Trophoblast cell (in vitro differentiated cells and primary cell): ENCODE results near the gene MIER2.

Experiments
- DNase-seq, 2 donors: peaks; one replicate each; pipeline ENCODE4 v3.0.0-alpha.2; 2016
- H2AFZ ChIP-seq: 2 replicates; pipeline ENCODE4 v1.6.1; 2013; ENCODE audit warnings: low read length, moderate library complexity, mild to moderate bottlenecking; ENCODE audit not compliant: insufficient read depth, poor library complexity
- H2AK5ac ChIP-seq: 2 replicates; pipeline ENCODE4 v1.6.1; 2013; ENCODE audit warnings: mild to moderate bottlenecking, low read length
- H2BK120ac ChIP-seq: 2 replicates; pipeline ENCODE4 v1.6.1; 2013; ENCODE audit warnings: low read length, mild to moderate bottlenecking, moderate library complexity; ENCODE audit not compliant: insufficient read depth, poor library complexity
- H2BK12ac ChIP-seq: 2 replicates; pipeline ENCODE4 v1.6.1; 2013; ENCODE audit warnings: mild to moderate bottlenecking, low read length, moderate library complexity
- H2BK5ac ChIP-seq: 2 replicates; pipeline ENCODE4 v1.6.1; 2013; ENCODE audit warnings: low read length, low read depth, moderate library complexity, mild to moderate bottlenecking; ENCODE audit not compliant: poor library complexity
- H3K14ac ChIP-seq: 2 replicates; pipeline ENCODE4 v1.6.1; 2013; ENCODE audit warnings: mild to moderate bottlenecking, low read length
- H3K18ac ChIP-seq: 2 replicates; pipeline ENCODE4 v1.6.1; 2013; ENCODE audit warnings: mild to moderate bottlenecking, low read length
- H3K23ac ChIP-seq: 2 replicates; pipeline ENCODE4 v1.6.1; 2013; ENCODE audit warnings: low read length
- H3K27ac ChIP-seq: 2 replicates; pipeline ENCODE4 v1.5.1; 2013; ENCODE audit warnings: low read depth, mild to moderate bottlenecking, inconsistent platforms, low read length, moderate library complexity
- H3K27me3 ChIP-seq: 2 replicates; pipeline ENCODE4 v1.6.1; 2013; ENCODE audit warnings: inconsistent platforms, mild to moderate bottlenecking, low read length, moderate library complexity; ENCODE audit not compliant: insufficient read depth
- H3K36me3 ChIP-seq, 2 experiments: 1 replicate in 1 of 2; 2 replicates in 1 of 2; pipeline ENCODE4 v1.6.1; 2013; ENCODE audit warnings: low read length in 2 of 2, mild to moderate bottlenecking in 2 of 2, moderate library complexity in 1 of 2; ENCODE audit not compliant: insufficient read depth in 2 of 2, control insufficient read depth in 1 of 2
- H3K4ac ChIP-seq: 2 replicates; pipeline ENCODE4 v1.6.1; 2013; ENCODE audit warnings: low read depth, mild to moderate bottlenecking, low read length, moderate library complexity
- H3K4me1 ChIP-seq, 2 experiments: 1 replicate in 1 of 2; 2 replicates in 1 of 2; pipeline ENCODE4 v1.6.1; 2013; ENCODE audit warnings: low read length in 2 of 2, mild to moderate bottlenecking in 2 of 2, moderate library complexity in 1 of 2; ENCODE audit not compliant: insufficient read depth in 2 of 2, control insufficient read depth in 1 of 2
- H3K4me2 ChIP-seq: 2 replicates; pipeline ENCODE4 v1.6.1; 2013; ENCODE audit warnings: inconsistent platforms, mild to moderate bottlenecking, low read length, moderate library complexity
- H3K4me3 ChIP-seq: 2 replicates; pipeline ENCODE4 v1.5.1; 2013; ENCODE audit warnings: mild to moderate bottlenecking, low read depth, low read length, inconsistent platforms
- H3K79me1 ChIP-seq: one replicate; pipeline ENCODE4 v1.6.1; 2013; ENCODE audit warnings: low read length
- H3K79me2 ChIP-seq: 2 replicates; pipeline ENCODE4 v1.6.1; 2013; ENCODE audit warnings: low read length, mild to moderate bottlenecking; ENCODE audit not compliant: control insufficient read depth, insufficient read depth, poor library complexity
- H3K9ac ChIP-seq: 2 replicates; pipeline ENCODE4 v1.6.1; 2013; ENCODE audit warnings: mild to moderate bottlenecking, low read length
- H3K9me3 ChIP-seq: 2 replicates; pipeline ENCODE4 v1.6.1; 2013; ENCODE audit warnings: low read depth, mild to moderate bottlenecking, control low read depth, inconsistent platforms, low read length; ENCODE audit not compliant: insufficient read depth
- H4K12ac ChIP-seq: 2 replicates; pipeline ENCODE4 v1.6.1; 2013; ENCODE audit warnings: low read depth, mild to moderate bottlenecking, low read length, moderate library complexity
- H4K8ac ChIP-seq: 2 replicates; pipeline ENCODE4 v1.6.1; 2013; ENCODE audit warnings: low read depth, mild to moderate bottlenecking, low read length, moderate library complexity
- H4K91ac ChIP-seq: one replicate; pipeline ENCODE4 v1.6.1; 2013; ENCODE audit warnings: low read depth, mild to moderate bottlenecking, low read length, moderate library complexity
- WGBS: extraction: QIAGEN DNeasy Blood & Tissue Kit; methylation state at CpG from one replicate; pipeline ENCODE4 v1.1.7; 2013; ENCODE audit warnings: missing lambda C conversion rate; ENCODE audit not compliant: insufficient read length, insufficient coverage; ENCODE audit errors: extremely low coverage; 5-methylcytosine and 5-hydroxymethylcytosine counted together

The MIER2 gene

DNA sequence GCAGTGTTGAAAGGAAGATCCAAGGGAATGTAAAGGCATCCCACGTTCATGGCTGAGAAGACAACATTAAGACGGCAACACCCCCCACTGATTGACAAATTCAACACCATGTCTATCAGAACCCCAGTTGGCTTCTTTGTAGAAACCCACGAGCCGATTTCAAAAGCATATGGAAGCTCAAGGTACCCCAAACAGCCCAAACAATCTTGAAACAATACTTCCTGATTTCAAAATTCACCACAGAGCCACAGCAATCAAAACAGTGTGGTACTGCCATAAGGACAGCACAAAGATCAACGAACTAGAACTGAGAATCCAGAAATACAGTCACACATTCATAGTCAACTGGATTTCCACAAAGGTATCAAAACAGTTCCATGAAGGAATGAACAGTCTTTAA, 6.2 kb downstream of the MIER2 start:
- Histone ChIP-seq H4K12ac (no peak overlapping the region), H3K79me2 (peaks cover 37% of the 10 kb centered on the region), H2BK120ac (no peak overlapping the region), H2BK12ac (no peak overlapping the region), H4K8ac (no peak overlapping the region), H3K4me2 (no peak overlapping the region), H3K27ac (no peak overlapping the region), H4K91ac (no peak overlapping the region), H3K9me3 (no peaks in the 10 kb centered on the region), H2AFZ (no peak overlapping the region), H3K23ac (no peak overlapping the region), H3K9ac (no peak overlapping the region), H3K79me1 (no peaks in the 10 kb centered on the region), H3K27me3 (no peaks in the 10 kb centered on the region), H3K4me1 (peaks cover 20 to 33% of the 10 kb centered on the region in 2 experiments), H2AK5ac (no peak overlapping the region), H3K18ac (no peak overlapping the region), H3K4ac (peak overlapping the region; percentile 19), H3K14ac (no peak overlapping the region), H2BK5ac (no peak overlapping the region), H3K4me3 (no peak overlapping the region), H3K36me3 (peaks cover 35 to 39% of the 10 kb centered on the region in 2 experiments)
- no CpG with 5 or more reads among the region's 5 CpGs for WGBS
- no peak for DNase-seq

DNA sequence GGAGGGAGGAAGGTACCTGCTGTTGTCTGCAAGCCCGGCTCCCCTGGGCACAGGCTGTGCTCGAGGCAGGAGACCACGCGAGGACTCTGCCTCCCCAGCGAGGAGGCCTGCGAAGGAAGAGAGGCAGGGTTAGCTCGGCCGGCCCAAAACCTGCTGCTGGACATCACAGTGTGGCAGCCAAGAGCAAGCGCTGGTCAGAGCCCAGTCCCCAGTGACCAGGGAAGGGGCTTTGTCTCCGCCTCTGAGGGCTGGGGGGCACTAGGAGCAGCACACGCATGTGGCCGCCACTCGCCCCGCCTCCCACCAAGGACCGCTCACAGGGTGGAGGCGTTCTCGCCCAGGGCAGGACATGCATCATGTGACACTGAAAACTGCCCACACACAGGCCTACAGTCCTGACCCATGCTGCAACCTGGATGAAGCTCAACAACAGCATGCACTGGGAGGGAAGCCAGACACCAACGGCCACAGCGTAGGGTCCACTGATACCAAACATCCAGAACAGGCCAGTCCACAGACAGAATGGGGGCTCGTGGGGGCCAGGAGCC, 8.5 kb downstream of the MIER2 start:
- Histone ChIP-seq H4K91ac (no peak overlapping the region), H3K4me2 (no peak overlapping the region), H3K4ac (peak overlapping the region; percentile 5), H4K8ac (no peak overlapping the region), H3K4me3 (no peak overlapping the region), H2BK12ac (no peak overlapping the region), H3K27ac (no peak overlapping the region), H3K27me3 (no peaks in the 10 kb centered on the region), H4K12ac (peak overlapping the region; percentile 16), H2AK5ac (no peak overlapping the region), H3K4me1 (peaks cover 3 to 13% of the 10 kb centered on the region in 2 experiments), H2BK5ac (no peak overlapping the region), H3K9me3 (no peaks in the 10 kb centered on the region), H3K23ac (no peak overlapping the region), H2AFZ (no peak overlapping the region), H3K14ac (no peak overlapping the region), H2BK120ac (no peak overlapping the region), H3K36me3 (peaks cover 35 to 40% of the 10 kb centered on the region in 2 experiments), H3K18ac (peak overlapping the region; percentile 14), H3K79me1 (no peaks in the 10 kb centered on the region), H3K9ac (no peak overlapping the region), H3K79me2 (peaks cover 17% of the 10 kb centered on the region)
- DNase-seq: no peak
- WGBS: no CpG with 5 or more reads among the region's 20 CpGs

DNA sequence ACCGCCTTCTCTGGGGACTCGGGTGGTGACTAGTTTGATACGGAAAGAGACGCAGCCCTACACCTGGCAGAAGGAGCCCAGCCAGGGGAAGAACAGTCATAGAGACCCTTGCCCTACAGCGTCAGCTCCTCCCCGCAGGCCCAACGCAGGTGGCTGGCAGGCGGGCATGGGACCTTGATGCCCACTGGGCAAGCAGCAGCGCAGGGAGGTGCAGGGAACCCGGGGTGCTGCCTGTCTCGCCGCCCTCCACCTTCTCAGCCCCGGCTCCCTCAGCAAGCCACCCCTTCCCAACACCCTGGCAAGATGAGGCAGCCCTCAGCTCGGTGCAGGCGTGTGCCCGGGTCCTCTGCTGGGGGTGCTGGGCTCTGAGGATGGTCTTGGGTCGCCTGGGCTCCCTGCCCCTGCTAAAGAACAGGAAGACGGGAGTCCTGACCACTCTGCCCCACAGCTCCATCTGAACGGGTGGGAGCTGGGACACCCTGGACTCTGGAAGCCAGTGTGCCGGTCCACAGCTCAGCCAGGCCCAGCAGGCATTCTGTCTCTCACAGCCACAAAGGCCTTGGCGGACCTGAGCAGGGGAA, 9.0 kb downstream of the MIER2 start:
- no peak overlapping the region for H3K23ac ChIP-seq
- no peak overlapping the region for H2AFZ ChIP-seq
- no peaks in the 10 kb centered on the region for H3K79me1 ChIP-seq
- H3K4me3 ChIP-seq: no peak overlapping the region
- H3K36me3 ChIP-seq: peaks cover 35 to 38% of the 10 kb centered on the region in 2 experiments
- H4K12ac ChIP-seq: no peak overlapping the region
- peak overlapping the region; percentile 14 for H3K18ac ChIP-seq
- peaks cover 13% of the 10 kb centered on the region for H3K79me2 ChIP-seq
- H3K4me2 ChIP-seq: no peak overlapping the region
- no peak overlapping the region for H2BK5ac ChIP-seq
- WGBS: no CpG with 5 or more reads among the region's 21 CpGs
- H3K9me3 ChIP-seq: no peaks in the 10 kb centered on the region
- peak overlapping the region; percentile 5 for H3K4ac ChIP-seq
- H2BK12ac ChIP-seq: no peak overlapping the region
- peaks cover 3 to 8% of the 10 kb centered on the region in 2 experiments for H3K4me1 ChIP-seq
- H2AK5ac ChIP-seq: no peak overlapping the region
- H3K27ac ChIP-seq: no peak overlapping the region
- H2BK120ac ChIP-seq: no peak overlapping the region
- no peak overlapping the region for H3K9ac ChIP-seq
- no peak overlapping the region for H3K14ac ChIP-seq
- no peak overlapping the region for H4K8ac ChIP-seq
- DNase-seq: no peak
- H4K91ac ChIP-seq: no peak overlapping the region
- no peaks in the 10 kb centered on the region for H3K27me3 ChIP-seq

DNA sequence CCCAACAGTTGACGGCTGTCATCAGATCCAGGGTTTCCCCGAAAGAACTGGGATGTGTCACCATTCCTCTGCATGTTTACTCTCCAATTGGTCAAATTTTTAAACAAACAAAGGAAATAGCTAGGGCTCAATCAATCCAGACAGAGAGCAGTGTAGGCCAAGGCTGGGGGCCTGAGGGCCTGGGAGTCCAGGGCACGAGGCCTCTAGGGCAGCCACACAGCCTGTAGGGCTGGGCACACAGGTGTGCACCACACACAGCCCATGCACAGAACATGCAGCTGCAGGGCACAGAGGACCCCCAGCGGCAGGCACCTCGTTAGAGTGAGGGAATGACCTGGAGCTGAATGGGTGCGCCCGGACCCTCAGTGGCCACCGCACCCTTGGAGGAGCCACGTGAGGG, 9.5 kb downstream of the MIER2 start:
- no peak overlapping the region for H3K4me2 ChIP-seq
- H2BK120ac ChIP-seq: no peak overlapping the region
- no peak overlapping the region for H3K18ac ChIP-seq
- H3K4me1 ChIP-seq: peaks cover 3 to 8% of the 10 kb centered on the region in 2 experiments
- H3K23ac ChIP-seq: no peak overlapping the region
- no peak overlapping the region for H4K8ac ChIP-seq
- no peak overlapping the region for H2BK12ac ChIP-seq
- H3K4ac ChIP-seq: peak overlapping the region; percentile 5
- H4K12ac ChIP-seq: no peak overlapping the region
- peaks cover 36 to 39% of the 10 kb centered on the region in 2 experiments for H3K36me3 ChIP-seq
- no peak overlapping the region for H4K91ac ChIP-seq
- H3K4me3 ChIP-seq: no peak overlapping the region
- H3K9me3 ChIP-seq: no peaks in the 10 kb centered on the region
- no peaks in the 10 kb centered on the region for H3K79me1 ChIP-seq
- H3K14ac ChIP-seq: no peak overlapping the region
- H2BK5ac ChIP-seq: no peak overlapping the region
- no CpG with 5 or more reads among the region's 9 CpGs for WGBS
- H2AK5ac ChIP-seq: no peak overlapping the region
- H3K27me3 ChIP-seq: no peaks in the 10 kb centered on the region
- peaks cover 12% of the 10 kb centered on the region for H3K79me2 ChIP-seq
- H3K9ac ChIP-seq: no peak overlapping the region
- no peak overlapping the region for H2AFZ ChIP-seq
- no peak overlapping the region for H3K27ac ChIP-seq
- DNase-seq: no peak
